H1 (cell line): ENCODE results near the gene ABHD12. TPM values are rescaled to one million over a fixed set of nuclear protein-coding genes. Genes with fewer than 3 reads are reported as not detected.

Experiments used
- CBX5 ChIP-seq: fragments of 300-800, 300-1000 bp; sonication (generic); IDR thresholded peaks from 2 replicates; pipeline ENCODE4 v1.7.1; 2016; ENCODE audit warnings: antibody characterized with exemption, low read length, low read depth
- CBX8 ChIP-seq: fragments of 300-800, 300-1000 bp; sonication (generic); IDR thresholded peaks from 2 replicates; pipeline ENCODE4 v1.7.1; 2016; ENCODE audit warnings: low read depth, low read length, borderline replicate concordance
- CEBPB ChIP-seq: IDR thresholded peaks from 2 replicates; pipeline ENCODE4 v1.6.1; 2012; ENCODE audit warnings: low read depth, low read length
- CREB1 ChIP-seq: IDR thresholded peaks from 2 replicates; pipeline ENCODE4 v1.6.1; 2012; ENCODE audit warnings: inconsistent platforms
- FOSL1 ChIP-seq: IDR thresholded peaks from 2 replicates; pipeline ENCODE4 v1.6.1; 2011; ENCODE audit warnings: mild to moderate bottlenecking, low read depth, low read length, moderate library complexity; ENCODE audit not compliant: insufficient read depth
- GTF2F1 ChIP-seq: IDR thresholded peaks from 2 replicates; pipeline ENCODE4 v1.6.1; 2012; ENCODE audit warnings: low read depth, low read length, improper control_type of control experiment, borderline replicate concordance
- SP2 ChIP-seq: IDR thresholded peaks from 2 replicates; pipeline ENCODE4 v1.6.1; 2012; ENCODE audit warnings: mild to moderate bottlenecking, low read length, inconsistent platforms
- SRF ChIP-seq: IDR thresholded peaks from 2 replicates; pipeline ENCODE4 v1.6.1; 2011; ENCODE audit warnings: mild to moderate bottlenecking, low read depth, low read length, moderate library complexity
- polyA plus RNA-seq, 7 experiments: library from polyadenylated mRNA; depleted of rRNA in 3 of 7; stranded (reverse) in 5 of 7; unstranded in 2 of 7; fragments of >200 nt in 5 of 7; fragments of 200-250 nt in 2 of 7; gene quantifications; 1 replicate in 5 of 7; 2 replicates in 1 of 7; 4 replicates in 1 of 7; pipeline versions ENCODE4 v1.2.1 to v1.2.3, GENCODE V29; 2011 to 2013; ENCODE audit warnings: missing spikeins in 2 of 7, mixed read lengths in 2 of 7
- total RNA-seq: library from RNA; stranded (reverse); fragmentation: NEBNext Ultra II Directional; extraction: Animal tissue kit (Norgen Biotek cat#: 25700); gene quantifications from 2 replicates; pipeline ENCODE4 v1.2.1, GENCODE V29; 2021

The ABHD12 gene
- total and polyA plus RNA-seq, 2 of the 8 experiments (the other 6 are each of a cell fraction or from before 2014, with no cell fraction given), result 31.3 to 59.5 TPM

GRCh38 chr20:25339608-25340007, 51.0 kb downstream of the ABHD12 start (continued):
- TF ChIP-seq CEBPB, result no peak
- TF ChIP-seq CBX5, result no peak
- TF ChIP-seq SP2, result no peak
- no peak for TF ChIP-seq CBX8
- no peak for TF ChIP-seq GTF2F1
- TF ChIP-seq SRF, result no peak
- no peak for TF ChIP-seq FOSL1
- TF ChIP-seq CREB1, result no peak
